CD1c-positive myeloid dendritic cell (primary cell): ENCODE measurements around the gene GBX1.

Source experiments
- DNase-seq: peaks from one replicate; pipeline ENCODE4 v3.0.0-alpha.2; 2016; ENCODE audit errors: extremely low spot score

The GBX1 gene

GRCh38 chr7:151114151-151115090, 53.1 kb downstream of the GBX1 start:
- DNase-seq: peak; percentile 3

GRCh38 chr7:151113344-151114150, 53.9 kb downstream of the GBX1 start:
- no peak for DNase-seq

GRCh38 chr7:151110941-151111645, 56.4 kb downstream of the GBX1 start:
- peak; percentile 75 for DNase-seq

- no peak for DNase-seq
These were observed 57.1 kb downstream of the GBX1 start for GRCh38 chr7:151110236-151110940.

- DNase-seq: no peak
These were observed 58.1 kb downstream of the GBX1 start for GRCh38 chr7:151109094-151110048.

GRCh38 chr7:151107882-151108281, 59.6 kb downstream of the GBX1 start:
- no peak for DNase-seq

GRCh38 chr7:151104411-151105235, 62.9 kb downstream of the GBX1 start:
- no peak for DNase-seq

- no peak for DNase-seq
These were observed 63.5 kb downstream of the GBX1 start for GRCh38 chr7:151103973-151104372.

- no peak for DNase-seq
These were observed 64.5 kb downstream of the GBX1 start for GRCh38 chr7:151102991-151103390.

- DNase-seq: no peak
These were observed 65.7 kb downstream of the GBX1 start for GRCh38 chr7:151101621-151102396.

- DNase-seq: no peak
These were observed 66.6 kb downstream of the GBX1 start for GRCh38 chr7:151100921-151101320.

GRCh38 chr7:151099486-151100211, 67.8 kb downstream of the GBX1 start:
- no peak for DNase-seq
